Measurements from ENCODE around the gene PTF1A.

The PTF1A gene

GRCh38 chr10:23146258-23146657, 45.9 kb upstream of the PTF1A start:
- H3K36me3 ChIP-seq (ENCODE audit: control insufficient read depth in 2 of 2, insufficient read depth in 1 of 2, low read length in 2 of 2) = no peaks in the 10 kb centered on the region
- POLR2A ChIA-PET = no interaction called here
- CTCF ChIA-PET = interaction anchor here (1.0 kb wide), 1 partner anchor 69 kb away, joined by 3 read pairs; no protein-coding TSS in a partner anchor
- H3K4me1 ChIP-seq (ENCODE audit: control insufficient read depth, insufficient read depth, low read length) = no peaks in the 10 kb centered on the region
- no peaks in the 10 kb centered on the region for H3K9me3 ChIP-seq (ENCODE audit: control insufficient read depth, insufficient read depth, low read depth, low read length)
- TF ChIP-seq HOXA7 (CRISPR knock-in tag; IDR thresholded peaks at IDR 0.05; ENCODE audit: borderline replicate concordance) (no peak), ZFP37 (tag by site-specific recombination; IDR thresholded peaks at IDR 0.05) (no peak), ZBTB49 (tag by site-specific recombination; IDR thresholded peaks at IDR 0.05; ENCODE audit: low read depth) (no peak), ZNF404 (tag by site-specific recombination; IDR thresholded peaks at IDR 0.05) (no peak), ZNF26 (tag by site-specific recombination; IDR thresholded peaks at IDR 0.05) (no peak), ZNF837 (tag by site-specific recombination; IDR thresholded peaks at IDR 0.05) (no peak), ZNF335 (tag by site-specific recombination; conservative IDR thresholded peaks at IDR 0.05) (no peak), ZSCAN4 (tag by site-specific recombination; IDR thresholded peaks at IDR 0.05) (no peak), KLF10 (tag by site-specific recombination; IDR thresholded peaks at IDR 0.05) (no peak)
- no peak overlapping the region for H3K27ac ChIP-seq (ENCODE audit: extremely low read depth, low read depth, low read length)
- no peak overlapping the region for H3K4me3 ChIP-seq (ENCODE audit: low read depth, low read length)

- POLR2A ChIA-PET = no interaction called here
- H3K4me1 ChIP-seq (ENCODE audit: control insufficient read depth, insufficient read depth, low read length) = no peaks in the 10 kb centered on the region
These were observed 45.1 kb upstream of the PTF1A start for GRCh38 chr10:23147035-23147434.

GRCh38 chr10:23148214-23148613, 43.9 kb upstream of the PTF1A start:
- Histone ChIP-seq H3K9me3 (ENCODE audit: control insufficient read depth, insufficient read depth, low read depth, low read length) (no peaks in the 10 kb centered on the region), H3K27ac (ENCODE audit: extremely low read depth, low read depth, low read length) (no peak overlapping the region), H3K36me3 (ENCODE audit: control insufficient read depth in 2 of 2, insufficient read depth in 1 of 2, low read length in 2 of 2) (no peaks in the 10 kb centered on the region), H3K4me3 (ENCODE audit: low read depth, low read length) (no peak overlapping the region), H3K4me1 (ENCODE audit: control insufficient read depth, insufficient read depth, low read length) (no peaks in the 10 kb centered on the region)
- ChIA-PET CTCF (no interaction called here), POLR2A (no interaction called here)
- TF ChIP-seq ZSCAN4 (tag by site-specific recombination; IDR thresholded peaks at IDR 0.05) (peak; percentile 96), ZNF366 (tag by site-specific recombination; conservative IDR thresholded peaks at IDR 0.05) (no peak)

More at GRCh38 chr10:23147035-23147434, 45.1 kb upstream of the PTF1A start:
- CTCF ChIA-PET = interaction anchor here (1.0 to 1.4 kb wide), 2 partner anchors 11 to 70 kb away, joined by 3 to 7 read pairs; no protein-coding TSS in a partner anchor
- H3K4me3 ChIP-seq (ENCODE audit: low read depth, low read length) = no peak overlapping the region
- TF ChIP-seq HOXC10 (CRISPR knock-in tag; IDR thresholded peaks at IDR 0.05) (no peak), ZNF677 (tag by site-specific recombination; IDR thresholded peaks at IDR 0.05) (no peak), ZNF121 (tag by site-specific recombination; IDR thresholded peaks at IDR 0.05) (no peak)
- H3K36me3 ChIP-seq (ENCODE audit: control insufficient read depth in 2 of 2, insufficient read depth in 1 of 2, low read length in 2 of 2) = no peaks in the 10 kb centered on the region
- no peaks in the 10 kb centered on the region for H3K9me3 ChIP-seq (ENCODE audit: control insufficient read depth, insufficient read depth, low read depth, low read length)
- no peak overlapping the region for H3K27ac ChIP-seq (ENCODE audit: extremely low read depth, low read depth, low read length)

Measured in HEK293 (cell line).